ENCODE measurements around the gene GAREM1. TPM values are rescaled to one million over a fixed set of nuclear protein-coding genes. Genes with fewer than 3 reads are reported as not detected.
A peak's percentile ranks its signal among the peaks of the same experiment; 100 is the strongest.

The GAREM1 gene
- total RNA-seq, 1 experiment from 2014 or later: 10.2 TPM

DNA sequence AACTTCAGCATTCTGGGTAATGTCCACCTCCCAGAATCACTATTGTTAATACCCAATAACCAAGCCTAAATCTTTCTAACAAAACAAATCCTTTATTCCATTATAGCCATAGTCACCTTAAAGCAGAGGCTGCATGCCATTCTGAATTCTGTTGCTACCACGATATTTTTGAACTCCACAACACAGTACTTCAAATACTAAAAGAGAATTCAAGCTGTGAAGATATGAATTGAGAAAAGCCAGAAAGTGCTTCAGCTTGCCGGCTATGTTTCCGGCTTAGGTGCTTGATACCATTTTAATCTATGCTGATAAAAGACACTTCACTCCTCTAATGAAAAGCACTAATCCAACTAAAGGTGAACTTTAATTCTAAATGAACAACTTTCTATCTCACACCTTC lies 41.3 kb downstream of the GAREM1 start:
- no TSS peak for BruUV-seq (replicated peaks)
- no peaks in the 10 kb centered on the region for H3K9me2 ChIP-seq (ENCODE audit: insufficient read depth)
- no peaks in the 10 kb centered on the region for H4K20me1 ChIP-seq (ENCODE audit: insufficient read depth)
- DNase-seq: no peak
- intact Hi-C loops (cut with micrococcal nuclease; ENCODE audit: unreplicated experiment): no loop called here
- H3K27me3 ChIP-seq (ENCODE audit: insufficient read depth, low read depth): no peaks in the 10 kb centered on the region
- H3K4me1 ChIP-seq (replicated peaks; ENCODE audit: insufficient read depth): peaks cover 12% of the 10 kb centered on the region; the same call in 1 of the 2 replicates
- POLR2A ChIA-PET (ENCODE audit: unreplicated experiment): no interaction called here
- H3K9me3 ChIP-seq (ENCODE audit: insufficient read depth, low read depth): no peaks in the 10 kb centered on the region
- no peaks in the 10 kb centered on the region for H3K36me3 ChIP-seq (ENCODE audit: low read depth)
- H3K4me3 ChIP-seq: no peak overlapping the region
- H3K79me2 ChIP-seq (ENCODE audit: low read depth): no peaks in the 10 kb centered on the region; the same call in 1 of the 2 replicates
- CTCF ChIA-PET: no interaction called here
- no peak overlapping the region for H3K27ac ChIP-seq
- no peaks in the 10 kb centered on the region; the same call in 1 of the 2 replicates for H3F3A ChIP-seq (ENCODE audit: insufficient read depth, low read depth)
- H3K4me2 ChIP-seq: no peak overlapping the region
- H2AFZ ChIP-seq: no peak overlapping the region
- no peak for TF ChIP-seq EZH2 (IDR thresholded peaks at IDR 0.05; ENCODE audit: low read depth)
- TF ChIP-seq, protein P1, sequence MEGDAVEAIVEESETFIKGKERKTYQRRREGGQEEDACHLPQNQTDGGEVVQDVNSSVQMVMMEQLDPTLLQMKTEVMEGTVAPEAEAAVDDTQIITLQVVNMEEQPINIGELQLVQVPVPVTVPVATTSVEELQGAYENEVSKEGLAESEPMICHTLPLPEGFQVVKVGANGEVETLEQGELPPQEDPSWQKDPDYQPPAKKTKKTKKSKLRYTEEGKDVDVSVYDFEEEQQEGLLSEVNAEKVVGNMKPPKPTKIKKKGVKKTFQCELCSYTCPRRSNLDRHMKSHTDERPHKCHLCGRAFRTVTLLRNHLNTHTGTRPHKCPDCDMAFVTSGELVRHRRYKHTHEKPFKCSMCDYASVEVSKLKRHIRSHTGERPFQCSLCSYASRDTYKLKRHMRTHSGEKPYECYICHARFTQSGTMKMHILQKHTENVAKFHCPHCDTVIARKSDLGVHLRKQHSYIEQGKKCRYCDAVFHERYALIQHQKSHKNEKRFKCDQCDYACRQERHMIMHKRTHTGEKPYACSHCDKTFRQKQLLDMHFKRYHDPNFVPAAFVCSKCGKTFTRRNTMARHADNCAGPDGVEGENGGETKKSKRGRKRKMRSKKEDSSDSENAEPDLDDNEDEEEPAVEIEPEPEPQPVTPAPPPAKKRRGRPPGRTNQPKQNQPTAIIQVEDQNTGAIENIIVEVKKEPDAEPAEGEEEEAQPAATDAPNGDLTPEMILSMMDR (conservative IDR thresholded peaks at IDR 0.05): no peak

DNA sequence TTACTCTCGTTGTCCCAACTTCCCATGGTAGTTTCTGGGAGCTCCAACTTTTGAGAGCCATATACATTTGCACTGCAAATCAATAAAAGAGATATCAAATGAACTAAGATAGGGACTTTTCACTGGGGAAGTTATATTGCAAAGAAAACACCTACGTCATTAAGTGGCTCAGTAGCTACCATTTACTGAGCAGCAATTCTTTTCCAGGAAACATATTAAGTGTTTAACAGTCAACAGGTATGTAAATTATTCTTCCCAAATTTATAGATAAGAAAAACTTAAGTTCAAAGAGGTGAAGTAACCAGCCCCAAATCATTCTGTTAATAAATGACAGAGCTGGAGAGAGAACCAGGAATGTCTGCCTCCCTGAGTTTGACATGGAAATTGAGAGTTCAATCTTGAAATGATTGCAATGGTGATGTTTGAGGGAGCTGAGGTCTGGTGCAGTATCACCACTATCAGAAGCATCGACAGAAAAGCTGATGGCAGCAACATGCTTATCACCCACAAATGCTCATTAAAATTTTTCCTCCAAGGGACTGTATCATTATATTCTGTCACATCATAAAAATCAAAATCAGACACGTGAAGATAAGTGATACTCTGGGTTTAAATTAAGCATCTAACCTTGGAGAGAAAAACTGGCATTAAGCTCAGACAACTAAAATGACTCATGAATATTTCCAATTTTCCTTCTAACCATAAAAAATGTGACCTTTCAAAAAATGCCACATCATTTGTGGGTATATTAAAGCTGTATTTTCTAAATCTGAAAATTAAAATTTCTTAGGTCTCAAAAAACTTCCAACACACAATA lies 43.4 kb downstream of the GAREM1 start:
- no peak overlapping the region for H2AFZ ChIP-seq
- H3K27me3 ChIP-seq (ENCODE audit: insufficient read depth, low read depth): no peaks in the 10 kb centered on the region
- intact Hi-C loops (cut with micrococcal nuclease; ENCODE audit: unreplicated experiment): no loop called here
- no peaks in the 10 kb centered on the region; the same call in 1 of the 2 replicates for H3F3A ChIP-seq (ENCODE audit: insufficient read depth, low read depth)
- TF ChIP-seq, protein P1 (conservative IDR thresholded peaks at IDR 0.05): no peak
- no TSS peak for BruUV-seq (replicated peaks)
- no peaks in the 10 kb centered on the region for H3K9me2 ChIP-seq (ENCODE audit: insufficient read depth)
- POLR2A ChIA-PET (ENCODE audit: unreplicated experiment): no interaction called here
- H3K27ac ChIP-seq: no peak overlapping the region
- no peaks in the 10 kb centered on the region for H4K20me1 ChIP-seq (ENCODE audit: insufficient read depth)
- no peaks in the 10 kb centered on the region for H3K9me3 ChIP-seq (ENCODE audit: insufficient read depth, low read depth)
- no peaks in the 10 kb centered on the region for H3K36me3 ChIP-seq (ENCODE audit: low read depth)
- H3K4me3 ChIP-seq: no peak overlapping the region
- peaks cover 12% of the 10 kb centered on the region; the same call in 1 of the 2 replicates for H3K4me1 ChIP-seq (replicated peaks; ENCODE audit: insufficient read depth)
- H3K4me2 ChIP-seq: no peak overlapping the region
- H3K79me2 ChIP-seq (ENCODE audit: low read depth): no peaks in the 10 kb centered on the region; the same call in 1 of the 2 replicates
- CTCF ChIA-PET: no interaction called here
- DNase-seq: no peak

DNA sequence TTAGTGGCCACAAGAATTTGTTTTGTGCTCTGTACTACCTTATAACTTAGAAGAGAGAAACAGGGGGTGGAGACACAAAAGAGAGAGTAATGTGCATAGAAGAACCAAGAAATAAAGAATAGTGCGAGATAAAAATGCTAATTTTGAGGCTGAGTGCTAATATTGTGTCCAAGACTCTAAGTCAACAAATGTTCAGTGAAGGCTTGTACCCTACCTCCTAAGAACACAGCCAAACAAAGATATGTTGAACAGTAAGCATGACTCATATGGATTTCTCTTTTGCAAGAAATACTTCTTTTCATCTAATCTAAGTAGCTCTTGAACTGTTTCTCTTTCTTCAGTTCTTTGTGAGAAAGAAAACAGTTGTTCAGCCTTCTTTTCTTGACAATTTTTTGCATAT lies 45.2 kb downstream of the GAREM1 start:
- Histone ChIP-seq H3K9me2 (ENCODE audit: insufficient read depth) (no peaks in the 10 kb centered on the region), H3K4me2 (no peak overlapping the region), H3K4me1 (replicated peaks; ENCODE audit: insufficient read depth) (peaks cover 12% of the 10 kb centered on the region; the same call in 1 of the 2 replicates), H3K9me3 (ENCODE audit: insufficient read depth, low read depth) (no peaks in the 10 kb centered on the region), H2AFZ (no peak overlapping the region), H3K27ac (0 out of 2 replicates have a peak overlapping the region, but pooled peaks have one; percentile 24), H3K4me3 (no peak overlapping the region), H3K27me3 (ENCODE audit: insufficient read depth, low read depth) (no peaks in the 10 kb centered on the region), H3K36me3 (ENCODE audit: low read depth) (no peaks in the 10 kb centered on the region), H3K79me2 (ENCODE audit: low read depth) (no peaks in the 10 kb centered on the region; the same call in 1 of the 2 replicates), H4K20me1 (ENCODE audit: insufficient read depth) (no peaks in the 10 kb centered on the region), H3F3A (ENCODE audit: insufficient read depth, low read depth) (no peaks in the 10 kb centered on the region; the same call in 1 of the 2 replicates)
- intact Hi-C loops (cut with micrococcal nuclease; ENCODE audit: unreplicated experiment): no loop called here
- DNase-seq: peak in 1 of 2 experiments; percentile 35
- no peak for TF ChIP-seq EZH2 (IDR thresholded peaks at IDR 0.05; ENCODE audit: low read depth)
- TF ChIP-seq, protein P1 (conservative IDR thresholded peaks at IDR 0.05): no peak
- CTCF ChIA-PET: no interaction called here
- POLR2A ChIA-PET (ENCODE audit: unreplicated experiment): interaction anchor here (0.7 kb wide), 1 partner anchor 122 kb away, joined by 4 read pairs; no protein-coding TSS in a partner anchor
- no TSS peak for BruUV-seq (replicated peaks)

Measured in PC-9 (cell line).